GM10266 (cell line): ENCODE results near the gene SEMA3F.

Experiments used
- DNase-seq: peaks from one replicate; pipeline ENCODE4 v3.0.0; 2012; ENCODE audit errors: extremely low spot score
- CTCF ChIP-seq: IDR thresholded peaks from 2 replicates; pipeline ENCODE4 v1.5.1; 2012; ENCODE audit warnings: mild to moderate bottlenecking, low read depth; ENCODE audit not compliant: control insufficient read depth, insufficient read depth; ENCODE audit errors: missing control alignments

SEMA3F gene

GRCh38 chr3:50203113-50203808, 48.1 kb downstream of the SEMA3F start:
- TF ChIP-seq CTCF, result no peak
- no peak for DNase-seq

- TF ChIP-seq CTCF, result no peak
- no peak for DNase-seq
These were observed 49.0 kb downstream of the SEMA3F start for GRCh38 chr3:50203809-50204803.

- TF ChIP-seq CTCF, result no peak
- no peak for DNase-seq
These were observed 49.8 kb downstream of the SEMA3F start, which contains the start of gene SLC38A3 for GRCh38 chr3:50204804-50205412. Gene SLC38A3, plus strand, starts transcription at chr3:50205271. Its CDS starts 8,929 bp downstream, at chr3:50214200.

- no peak for TF ChIP-seq CTCF
These were observed 50.5 kb downstream of the SEMA3F start for GRCh38 chr3:50205413-50206276.

GRCh38 chr3:50207359-50208042, 52.4 kb downstream of the SEMA3F start:
- no peak for DNase-seq

More at GRCh38 chr3:50205413-50206276, 50.5 kb downstream of the SEMA3F start:
- no peak for DNase-seq

More at GRCh38 chr3:50207359-50208042, 52.4 kb downstream of the SEMA3F start:
- no peak for TF ChIP-seq CTCF
